ENCODE data around the gene PROM1.

GRCh38 chr4:15925830-15926229, 158.0 kb downstream of the PROM1 start:
- TF ChIP-seq ZNF248 (tag by site-specific recombination; IDR thresholded peaks at IDR 0.05) (no peak), CTCF (tag by site-specific recombination; IDR thresholded peaks at IDR 0.05) (no peak), ZBTB17 (tag by site-specific recombination; IDR thresholded peaks at IDR 0.05) (no peak), ZNF324 (tag by site-specific recombination; IDR thresholded peaks at IDR 0.05) (no peak)
